Measurements from ENCODE around the gene FRMD1. TPM values are rescaled to one million over a fixed set of nuclear protein-coding genes. Genes with fewer than 3 reads are reported as not detected.

The FRMD1 gene
- polyA plus RNA-seq, 3 donors, result not detected

GRCh38 chr6:168064226-168064807, 14.7 kb downstream of the FRMD1 start:
- Histone ChIP-seq H3K79me2 (ENCODE audit: insufficient read depth, low read length) (no peaks in the 10 kb centered on the region), H3K4me2 (replicated peaks; ENCODE audit: extremely low read depth, low read length, poor library complexity, severe bottlenecking) (no peak overlapping the region), H3K9ac (ENCODE audit: insufficient read depth, low read length, poor library complexity, severe bottlenecking) (no peak overlapping the region), H2AFZ (ENCODE audit: insufficient read depth, low read depth, low read length, poor library complexity, severe bottlenecking) (no peak overlapping the region), H3K27ac (ENCODE audit: low read depth in 1 of 2, low read length in 2 of 2) (no peak overlapping the region), H3K4me1 (ENCODE audit: control insufficient read depth in 1 of 2, insufficient read depth in 2 of 2, low read length in 2 of 2) (no peaks in the 10 kb centered on the region), H3K9me3 (replicated peaks in 1 of 2; ENCODE audit: control insufficient read depth in 1 of 2, insufficient read depth in 1 of 2, low read length in 2 of 2) (no peaks in the 10 kb centered on the region), H3K27me3 (ENCODE audit: control insufficient read depth in 2 of 2, insufficient read depth in 2 of 2, low read length in 2 of 2) (no peaks in the 10 kb centered on the region), H4K20me1 (ENCODE audit: insufficient read depth, low read length) (no peaks in the 10 kb centered on the region), H3K36me3 (replicated peaks in 1 of 2; ENCODE audit: control insufficient read depth in 1 of 2, insufficient read depth in 2 of 2, low read length in 2 of 2) (no peaks in the 10 kb centered on the region), H3K4me3 (replicated peaks in 1 of 3; ENCODE audit: low read depth in 2 of 3, low read length in 3 of 3) (no peak overlapping the region)
- Mint-ChIP-seq H3K9me3 (peaks cover 0 to 14% (median 3%) of the 10 kb centered on the region in 7 donors), H3K4me3 (no peak overlapping the region), H3K4me1 (no peaks in the 10 kb centered on the region), H3K36me3 (no peaks in the 10 kb centered on the region), H3K27me3 (ENCODE audit: low read depth in 3 of 3) (peaks cover 0 to 4% (median 1%) of the 10 kb centered on the region in 3 donors), H3K27ac (no peak overlapping the region)
- 91% methylated on average over 11 of the region's 11 CpGs for WGBS (ENCODE audit: insufficient coverage)
- DNase-seq, result no peak
- intact Hi-C loops (cut with micrococcal nuclease), result no loop called here
- TF ChIP-seq, protein P1, sequence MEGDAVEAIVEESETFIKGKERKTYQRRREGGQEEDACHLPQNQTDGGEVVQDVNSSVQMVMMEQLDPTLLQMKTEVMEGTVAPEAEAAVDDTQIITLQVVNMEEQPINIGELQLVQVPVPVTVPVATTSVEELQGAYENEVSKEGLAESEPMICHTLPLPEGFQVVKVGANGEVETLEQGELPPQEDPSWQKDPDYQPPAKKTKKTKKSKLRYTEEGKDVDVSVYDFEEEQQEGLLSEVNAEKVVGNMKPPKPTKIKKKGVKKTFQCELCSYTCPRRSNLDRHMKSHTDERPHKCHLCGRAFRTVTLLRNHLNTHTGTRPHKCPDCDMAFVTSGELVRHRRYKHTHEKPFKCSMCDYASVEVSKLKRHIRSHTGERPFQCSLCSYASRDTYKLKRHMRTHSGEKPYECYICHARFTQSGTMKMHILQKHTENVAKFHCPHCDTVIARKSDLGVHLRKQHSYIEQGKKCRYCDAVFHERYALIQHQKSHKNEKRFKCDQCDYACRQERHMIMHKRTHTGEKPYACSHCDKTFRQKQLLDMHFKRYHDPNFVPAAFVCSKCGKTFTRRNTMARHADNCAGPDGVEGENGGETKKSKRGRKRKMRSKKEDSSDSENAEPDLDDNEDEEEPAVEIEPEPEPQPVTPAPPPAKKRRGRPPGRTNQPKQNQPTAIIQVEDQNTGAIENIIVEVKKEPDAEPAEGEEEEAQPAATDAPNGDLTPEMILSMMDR (IDR thresholded peaks at IDR 0.05), result no peak

GRCh38 chr6:168063431-168063830, 15.6 kb downstream of the FRMD1 start:
- no peaks in the 10 kb centered on the region for H3K4me1 Mint-ChIP-seq
- no peak overlapping the region for H3K4me3 Mint-ChIP-seq
- Histone ChIP-seq H3K27me3 (ENCODE audit: control insufficient read depth in 2 of 2, insufficient read depth in 2 of 2, low read length in 2 of 2) (no peaks in the 10 kb centered on the region), H2AFZ (ENCODE audit: insufficient read depth, low read depth, low read length, poor library complexity, severe bottlenecking) (no peak overlapping the region), H3K79me2 (ENCODE audit: insufficient read depth, low read length) (no peaks in the 10 kb centered on the region), H3K9me3 (replicated peaks in 1 of 2; ENCODE audit: control insufficient read depth in 1 of 2, insufficient read depth in 1 of 2, low read length in 2 of 2) (no peaks in the 10 kb centered on the region), H3K9ac (ENCODE audit: insufficient read depth, low read length, poor library complexity, severe bottlenecking) (no peak overlapping the region), H4K20me1 (ENCODE audit: insufficient read depth, low read length) (no peaks in the 10 kb centered on the region), H3K4me1 (ENCODE audit: control insufficient read depth in 1 of 2, insufficient read depth in 2 of 2, low read length in 2 of 2) (no peaks in the 10 kb centered on the region), H3K27ac (ENCODE audit: low read depth in 1 of 2, low read length in 2 of 2) (no peak overlapping the region), H3K4me2 (replicated peaks; ENCODE audit: extremely low read depth, low read length, poor library complexity, severe bottlenecking) (no peak overlapping the region), H3K4me3 (replicated peaks in 1 of 3; ENCODE audit: low read depth in 2 of 3, low read length in 3 of 3) (no peak overlapping the region), H3K36me3 (replicated peaks in 1 of 2; ENCODE audit: control insufficient read depth in 1 of 2, insufficient read depth in 2 of 2, low read length in 2 of 2) (no peaks in the 10 kb centered on the region)
- 93% methylated on average over 13 of the region's 13 CpGs for WGBS (ENCODE audit: insufficient coverage)
- H3K27me3 Mint-ChIP-seq (ENCODE audit: low read depth in 3 of 3), result peaks cover 0 to 4% (median 1%) of the 10 kb centered on the region in 3 donors
- H3K27ac Mint-ChIP-seq, result no peak overlapping the region
- TF ChIP-seq, protein P1 (IDR thresholded peaks at IDR 0.05), result no peak
- H3K9me3 Mint-ChIP-seq, result peaks cover 0 to 14% (median 3%) of the 10 kb centered on the region in 7 donors
- no peak for DNase-seq
- no peaks in the 10 kb centered on the region for H3K36me3 Mint-ChIP-seq
- intact Hi-C loops (cut with micrococcal nuclease), result no loop called here

Measured in CD14-positive monocyte (primary cell).